Activated CD4-positive, alpha-beta T cell treated with anti-CD3 and anti-CD28 coated beads for 4 hours (primary cell): Measurements from ENCODE around the gene OR10C1.
"Not testable (repeated sequence)": the region's sequence is repeated elsewhere in the genome, so short reads cannot be mapped to it uniquely, and the experiment has no call there.

ENCODE experiments used
- DNase-seq, 2 donors: peaks; one replicate each; pipeline ENCODE4 v3.0.0-alpha.2; 2020

OR10C1 gene

GRCh38 chr6:29439006-29439405 lies at the start of gene OR10C1:
Gene OR10C1, plus strand, starts transcription at chr6:29439306. Its CDS starts 710 bp downstream, at chr6:29440016.
- DNase-seq = no peak

- DNase-seq = no peak
Measured at GRCh38 chr6:29395331-29395730, 43.8 kb upstream of the OR10C1 start, which contains the start of gene OR12D2. Gene OR12D2, plus strand, starts transcription at chr6:29395631. Its CDS starts 1,069 bp downstream, at chr6:29396700.

- DNase-seq = no peak
Measured at GRCh38 chr6:29399525-29399924, 39.6 kb upstream of the OR10C1 start.

- no peak for DNase-seq
Measured at GRCh38 chr6:29403801-29404200, 35.3 kb upstream of the OR10C1 start.

GRCh38 chr6:29414588-29414987 lies 24.5 kb upstream of the OR10C1 start, which contains the start of gene OR12D1:
Gene OR12D1, plus strand, starts transcription at chr6:29414928.
- DNase-seq = no peak

GRCh38 chr6:29419516-29419915 lies 19.6 kb upstream of the OR10C1 start:
- DNase-seq = no peak

- DNase-seq = no peak
Measured at GRCh38 chr6:29424168-29424567, 14.9 kb upstream of the OR10C1 start.

GRCh38 chr6:29424575-29424974 lies 14.5 kb upstream of the OR10C1 start:
- DNase-seq = no peak

GRCh38 chr6:29425075-29425474 lies 14.0 kb upstream of the OR10C1 start:
- no peak for DNase-seq

GRCh38 chr6:29426654-29427053 lies 12.5 kb upstream of the OR10C1 start:
- DNase-seq = no peak

GRCh38 chr6:29436730-29437129 lies 2.4 kb upstream of the OR10C1 start:
- DNase-seq = not testable (repeated sequence)

- no peak for DNase-seq
Measured at GRCh38 chr6:29442719-29443118, 3.6 kb downstream of the OR10C1 start.

- not testable (repeated sequence) for DNase-seq
Measured at GRCh38 chr6:29444031-29444430, 4.9 kb downstream of the OR10C1 start.

GRCh38 chr6:29447670-29448069 lies 8.6 kb downstream of the OR10C1 start:
- DNase-seq = no peak

- DNase-seq = no peak
Measured at GRCh38 chr6:29451471-29452193, 12.5 kb downstream of the OR10C1 start.

- DNase-seq = no peak
Measured at GRCh38 chr6:29456971-29457370, 17.9 kb downstream of the OR10C1 start, which contains the start of the genes OR11A1 and OR2H1. Gene OR11A1, minus strand, starts transcription at chr6:29457071. Its CDS starts 29,430 bp downstream, at chr6:29427641. Gene OR2H1, plus strand, starts transcription at chr6:29457155. Its CDS starts 4,615 bp downstream, at chr6:29461770.

GRCh38 chr6:29461021-29461814 lies 22.1 kb downstream of the OR10C1 start:
- no peak for DNase-seq

GRCh38 chr6:29462022-29462421 lies 22.9 kb downstream of the OR10C1 start:
- DNase-seq = no peak

- DNase-seq = no peak
Measured at GRCh38 chr6:29465279-29465678, 26.2 kb downstream of the OR10C1 start.

GRCh38 chr6:29465801-29466200 lies 26.7 kb downstream of the OR10C1 start:
- DNase-seq = no peak

GRCh38 chr6:29466241-29466640 lies 27.1 kb downstream of the OR10C1 start:
- DNase-seq = no peak

GRCh38 chr6:29474996-29475395 lies 35.9 kb downstream of the OR10C1 start:
- no peak for DNase-seq

- no peak for DNase-seq
Measured at GRCh38 chr6:29477923-29478450, 38.9 kb downstream of the OR10C1 start.

GRCh38 chr6:29478740-29479139 lies 39.6 kb downstream of the OR10C1 start:
- DNase-seq = no peak
